Gastrocnemius medialis (tissue), 4 donors: ENCODE measurements around the gene ME3.

Experiments used
- CTCF ChIP-seq, 5 experiments: fragments of 450-650 bp in 3 of 5; fragments of 200-600 bp in 2 of 5; sonication (generic) in 2 of 5; IDR thresholded peaks in 4 of 5; conservative IDR thresholded peaks in 1 of 5; 1 replicate in 4 of 5; 2 replicates in 1 of 5; pipeline ENCODE4 v1.5.1; 2016 to 2019; ENCODE audit warnings: antibody characterized with exemption in 5 of 5, mild to moderate bottlenecking in 3 of 5, moderate library complexity in 3 of 5
- POLR2A ChIP-seq, 2 donors: fragments of 450-650 bp; IDR thresholded peaks; one replicate each; pipeline ENCODE4 v1.6.1; 2017; ENCODE audit warnings: antibody characterized with exemption in 2 of 2, mild to moderate bottlenecking in 2 of 2, moderate library complexity in 2 of 2

- TF ChIP-seq CTCF (IDR thresholded peaks at IDR 0.05 in 4 of 5, conservative IDR thresholded peaks at IDR 0.05 in 1 of 5) = no peak
- no peak for TF ChIP-seq POLR2A (IDR thresholded peaks at IDR 0.05)
Observed at GRCh38 chr11:86438685-86439084, 233.7 kb downstream of the ME3 start.
